ENCODE data around the gene LRP3. TPM values are rescaled to one million over a fixed set of nuclear protein-coding genes. Genes with fewer than 3 reads are reported as not detected.

Gene LRP3
- total RNA-seq, 1 donor from 2014 or later: 46.9 TPM

- Mint-ChIP-seq H3K36me3 (ENCODE audit: unreplicated experiment) (no peaks in the 10 kb centered on the region), H3K4me1 (ENCODE audit: low read depth, unreplicated experiment) (peaks cover 4% of the 10 kb centered on the region), H3K27me3 (ENCODE audit: unreplicated experiment) (peaks cover 8% of the 10 kb centered on the region), H3K27ac (ENCODE audit: unreplicated experiment) (no peak overlapping the region), H3K9me3 (ENCODE audit: unreplicated experiment) (no peaks in the 10 kb centered on the region), H3K4me3 (ENCODE audit: unreplicated experiment) (no peak overlapping the region)
- no peak for DNase-seq
- TF ChIP-seq CTCF (IDR thresholded peaks at IDR 0.05; ENCODE audit: partially characterized antibody, unreplicated experiment): no peak
Measured at GRCh38 chr19:33251526-33252090, 57.5 kb downstream of the LRP3 start.

- peaks cover 4% of the 10 kb centered on the region for H3K4me1 Mint-ChIP-seq (ENCODE audit: low read depth, unreplicated experiment)
- DNase-seq: no peak
- no peak overlapping the region for H3K27ac Mint-ChIP-seq (ENCODE audit: unreplicated experiment)
- H3K9me3 Mint-ChIP-seq (ENCODE audit: unreplicated experiment): no peaks in the 10 kb centered on the region
- H3K36me3 Mint-ChIP-seq (ENCODE audit: unreplicated experiment): no peaks in the 10 kb centered on the region
- H3K4me3 Mint-ChIP-seq (ENCODE audit: unreplicated experiment): no peak overlapping the region
- no peak for TF ChIP-seq CTCF (IDR thresholded peaks at IDR 0.05; ENCODE audit: partially characterized antibody, unreplicated experiment)
- peaks cover 6% of the 10 kb centered on the region for H3K27me3 Mint-ChIP-seq (ENCODE audit: unreplicated experiment)
Measured at GRCh38 chr19:33252418-33252962, 58.4 kb downstream of the LRP3 start.

GRCh38 chr19:33252971-33253370 lies 58.8 kb downstream of the LRP3 start:
- no peaks in the 10 kb centered on the region for H3K36me3 Mint-ChIP-seq (ENCODE audit: unreplicated experiment)
- no peak for TF ChIP-seq CTCF (IDR thresholded peaks at IDR 0.05; ENCODE audit: partially characterized antibody, unreplicated experiment)
- DNase-seq: no peak
- H3K27ac Mint-ChIP-seq (ENCODE audit: unreplicated experiment): no peak overlapping the region
- H3K4me1 Mint-ChIP-seq (ENCODE audit: low read depth, unreplicated experiment): peaks cover 4% of the 10 kb centered on the region
- H3K9me3 Mint-ChIP-seq (ENCODE audit: unreplicated experiment): peaks cover 2% of the 10 kb centered on the region
- no peak overlapping the region for H3K4me3 Mint-ChIP-seq (ENCODE audit: unreplicated experiment)
- peaks cover 6% of the 10 kb centered on the region for H3K27me3 Mint-ChIP-seq (ENCODE audit: unreplicated experiment)

GRCh38 chr19:33254245-33254824 lies 60.2 kb downstream of the LRP3 start:
- H3K27me3 Mint-ChIP-seq (ENCODE audit: unreplicated experiment): peaks cover 4% of the 10 kb centered on the region
- peaks cover 4% of the 10 kb centered on the region for H3K4me1 Mint-ChIP-seq (ENCODE audit: low read depth, unreplicated experiment)
- no peak overlapping the region for H3K27ac Mint-ChIP-seq (ENCODE audit: unreplicated experiment)
- no peak overlapping the region for H3K4me3 Mint-ChIP-seq (ENCODE audit: unreplicated experiment)
- peaks cover 3% of the 10 kb centered on the region for H3K9me3 Mint-ChIP-seq (ENCODE audit: unreplicated experiment)
- DNase-seq: no peak
- peaks cover 2% of the 10 kb centered on the region for H3K36me3 Mint-ChIP-seq (ENCODE audit: unreplicated experiment)
- no peak for TF ChIP-seq CTCF (IDR thresholded peaks at IDR 0.05; ENCODE audit: partially characterized antibody, unreplicated experiment)

GRCh38 chr19:33255781-33256180 lies 61.7 kb downstream of the LRP3 start:
- H3K27ac Mint-ChIP-seq (ENCODE audit: unreplicated experiment): no peak overlapping the region
- DNase-seq: no peak
- H3K4me3 Mint-ChIP-seq (ENCODE audit: unreplicated experiment): no peak overlapping the region
- TF ChIP-seq CTCF (IDR thresholded peaks at IDR 0.05; ENCODE audit: partially characterized antibody, unreplicated experiment): no peak
- peaks cover 4% of the 10 kb centered on the region for H3K27me3 Mint-ChIP-seq (ENCODE audit: unreplicated experiment)
- H3K36me3 Mint-ChIP-seq (ENCODE audit: unreplicated experiment): peaks cover 6% of the 10 kb centered on the region
- peaks cover 5% of the 10 kb centered on the region for H3K9me3 Mint-ChIP-seq (ENCODE audit: unreplicated experiment)
- peaks cover 4% of the 10 kb centered on the region for H3K4me1 Mint-ChIP-seq (ENCODE audit: low read depth, unreplicated experiment)

Measured in glutamatergic neuron (in vitro differentiated cells).